Testis (tissue), 2 donors: Measurements from ENCODE around the gene MAGI1.

Experiments
- POLR2A ChIP-seq: fragments of 450-650 bp; IDR thresholded peaks from one replicate; pipeline ENCODE4 v1.6.1; 2017; ENCODE audit warnings: antibody characterized with exemption, mild to moderate bottlenecking, moderate library complexity
- TF ChIP-seq, protein P1 (sequence below), 3 experiments: fragments of 450-650 bp in 2 of 3; fragments of 200-600 bp in 1 of 3; sonication (generic) in 1 of 3; IDR thresholded peaks; one replicate each; pipeline ENCODE4 v1.5.1; 2016 to 2019; ENCODE audit warnings: antibody characterized with exemption in 3 of 3, mild to moderate bottlenecking in 2 of 3, moderate library complexity in 1 of 3

- TF ChIP-seq, protein P1, sequence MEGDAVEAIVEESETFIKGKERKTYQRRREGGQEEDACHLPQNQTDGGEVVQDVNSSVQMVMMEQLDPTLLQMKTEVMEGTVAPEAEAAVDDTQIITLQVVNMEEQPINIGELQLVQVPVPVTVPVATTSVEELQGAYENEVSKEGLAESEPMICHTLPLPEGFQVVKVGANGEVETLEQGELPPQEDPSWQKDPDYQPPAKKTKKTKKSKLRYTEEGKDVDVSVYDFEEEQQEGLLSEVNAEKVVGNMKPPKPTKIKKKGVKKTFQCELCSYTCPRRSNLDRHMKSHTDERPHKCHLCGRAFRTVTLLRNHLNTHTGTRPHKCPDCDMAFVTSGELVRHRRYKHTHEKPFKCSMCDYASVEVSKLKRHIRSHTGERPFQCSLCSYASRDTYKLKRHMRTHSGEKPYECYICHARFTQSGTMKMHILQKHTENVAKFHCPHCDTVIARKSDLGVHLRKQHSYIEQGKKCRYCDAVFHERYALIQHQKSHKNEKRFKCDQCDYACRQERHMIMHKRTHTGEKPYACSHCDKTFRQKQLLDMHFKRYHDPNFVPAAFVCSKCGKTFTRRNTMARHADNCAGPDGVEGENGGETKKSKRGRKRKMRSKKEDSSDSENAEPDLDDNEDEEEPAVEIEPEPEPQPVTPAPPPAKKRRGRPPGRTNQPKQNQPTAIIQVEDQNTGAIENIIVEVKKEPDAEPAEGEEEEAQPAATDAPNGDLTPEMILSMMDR (IDR thresholded peaks at IDR 0.05) = no peak
- no peak for TF ChIP-seq POLR2A
Measured at GRCh38 chr3:65351753-65352152, 687.0 kb downstream of the MAGI1 start.
